Calu3 (cell line): Measurements from ENCODE around the gene RBFOX1. TPM values are rescaled to one million over a fixed set of nuclear protein-coding genes. Genes with fewer than 3 reads are reported as not detected.

Experiments used
- BruUV-seq: library from RNA; stranded (reverse); fragments of 400-500 nt; replicated peaks from 2 replicates; lab custom pipeline; 2021; lab: Mats Ljungman, UMichigan
- CTCF ChIA-PET: fragments of 300-600 bp; sonication (Branson Sonifier 250); formaldehyde crosslinking; loops from one replicate; lab custom pipeline; 2022; ENCODE audit warnings: antibody characterized with exemption; lab: Charles Lee
- DNase-seq: peaks from one replicate; pipeline ENCODE4 v3.0.0; 2022
- H3K27ac Mint-ChIP-seq: one replicate; pipeline ENCODE4 v1.8.0; 2022; ENCODE audit warnings: mixed read lengths; ENCODE audit not compliant: unreplicated experiment
- H3K27me3 Mint-ChIP-seq: one replicate; pipeline ENCODE4 v1.8.0; 2022; ENCODE audit warnings: mixed read lengths; ENCODE audit not compliant: unreplicated experiment
- H3K36me3 Mint-ChIP-seq: one replicate; pipeline ENCODE4 v1.8.0; 2022; ENCODE audit warnings: mild to moderate bottlenecking, moderate library complexity, mixed read lengths; ENCODE audit not compliant: insufficient read depth, unreplicated experiment
- H3K4me1 Mint-ChIP-seq: one replicate; pipeline ENCODE4 v1.8.0; 2022; ENCODE audit warnings: mild to moderate bottlenecking, low read depth, mixed read lengths; ENCODE audit not compliant: unreplicated experiment
- H3K4me3 Mint-ChIP-seq: one replicate; pipeline ENCODE4 v1.8.0; 2022; ENCODE audit warnings: mild to moderate bottlenecking, low read depth, moderate library complexity, mixed read lengths; ENCODE audit not compliant: unreplicated experiment
- H3K9me3 Mint-ChIP-seq: one replicate; pipeline ENCODE4 v1.8.0; 2022; ENCODE audit warnings: low read depth, mixed read lengths; ENCODE audit not compliant: unreplicated experiment
- intact Hi-C: fragments of 100-400 bp; cut with micrococcal nuclease; formaldehyde crosslinking; loops from one replicate; pipeline ENCODE4 v1.10.0; 2022; ENCODE audit not compliant: unreplicated experiment
- total RNA-seq: library from RNA; stranded (reverse); gene quantifications from 2 replicates; pipeline ENCODE4 v1.2.3, GENCODE V29; 2022
- TF ChIP-seq, protein P1 (sequence below): fragments of 200-600 bp; IDR thresholded peaks from one replicate; pipeline ENCODE4 v1.8.0; 2022; ENCODE audit warnings: antibody characterized with exemption; ENCODE audit not compliant: unreplicated experiment

The RBFOX1 gene
- total RNA-seq, 1 experiment from 2014 or later = not detected

- DNase-seq = no peak
- intact Hi-C loops = no loop called here
- Mint-ChIP-seq H3K36me3 (no peaks in the 10 kb centered on the region), H3K27ac (no peak overlapping the region), H3K4me3 (no peak overlapping the region), H3K9me3 (peaks cover 11% of the 10 kb centered on the region), H3K4me1 (no peaks in the 10 kb centered on the region), H3K27me3 (no peaks in the 10 kb centered on the region)
- CTCF ChIA-PET = no interaction called here
- no TSS peak for BruUV-seq
- TF ChIP-seq, protein P1, sequence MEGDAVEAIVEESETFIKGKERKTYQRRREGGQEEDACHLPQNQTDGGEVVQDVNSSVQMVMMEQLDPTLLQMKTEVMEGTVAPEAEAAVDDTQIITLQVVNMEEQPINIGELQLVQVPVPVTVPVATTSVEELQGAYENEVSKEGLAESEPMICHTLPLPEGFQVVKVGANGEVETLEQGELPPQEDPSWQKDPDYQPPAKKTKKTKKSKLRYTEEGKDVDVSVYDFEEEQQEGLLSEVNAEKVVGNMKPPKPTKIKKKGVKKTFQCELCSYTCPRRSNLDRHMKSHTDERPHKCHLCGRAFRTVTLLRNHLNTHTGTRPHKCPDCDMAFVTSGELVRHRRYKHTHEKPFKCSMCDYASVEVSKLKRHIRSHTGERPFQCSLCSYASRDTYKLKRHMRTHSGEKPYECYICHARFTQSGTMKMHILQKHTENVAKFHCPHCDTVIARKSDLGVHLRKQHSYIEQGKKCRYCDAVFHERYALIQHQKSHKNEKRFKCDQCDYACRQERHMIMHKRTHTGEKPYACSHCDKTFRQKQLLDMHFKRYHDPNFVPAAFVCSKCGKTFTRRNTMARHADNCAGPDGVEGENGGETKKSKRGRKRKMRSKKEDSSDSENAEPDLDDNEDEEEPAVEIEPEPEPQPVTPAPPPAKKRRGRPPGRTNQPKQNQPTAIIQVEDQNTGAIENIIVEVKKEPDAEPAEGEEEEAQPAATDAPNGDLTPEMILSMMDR = no peak
Measured at GRCh38 chr16:7398536-7398935, 65.9 kb downstream of the RBFOX1 start.

DNA sequence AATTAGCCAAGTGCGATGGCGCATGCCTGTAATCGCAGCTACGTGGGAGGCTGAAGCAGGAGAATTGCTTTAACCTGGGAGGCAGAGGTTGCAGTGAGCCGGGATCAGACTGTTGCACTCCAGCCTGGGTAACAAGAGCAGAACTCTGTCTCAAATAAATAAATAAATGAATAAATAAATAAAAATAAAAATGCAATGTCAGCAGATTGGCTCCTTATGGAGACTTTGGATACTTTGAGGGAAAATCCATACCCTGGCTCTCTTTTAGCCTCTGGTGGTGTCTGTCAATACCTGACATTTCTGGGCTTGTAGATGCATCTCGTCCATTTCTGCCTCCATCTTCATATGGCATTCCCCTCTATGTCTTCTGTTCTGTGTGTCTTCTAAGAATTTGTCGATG is 66.7 kb downstream of the RBFOX1 start:
- H3K36me3 Mint-ChIP-seq = no peaks in the 10 kb centered on the region
- TF ChIP-seq, protein P1 = no peak
- H3K9me3 Mint-ChIP-seq = peaks cover 10% of the 10 kb centered on the region
- no peak for DNase-seq
- no TSS peak for BruUV-seq
- H3K27me3 Mint-ChIP-seq = no peaks in the 10 kb centered on the region
- intact Hi-C loops = no loop called here
- no peaks in the 10 kb centered on the region for H3K4me1 Mint-ChIP-seq
- CTCF ChIA-PET = no interaction called here
- no peak overlapping the region for H3K27ac Mint-ChIP-seq
- no peak overlapping the region for H3K4me3 Mint-ChIP-seq

GRCh38 chr16:7400117-7400890 is 67.7 kb downstream of the RBFOX1 start:
- Mint-ChIP-seq H3K36me3 (no peaks in the 10 kb centered on the region), H3K4me3 (no peak overlapping the region), H3K4me1 (no peaks in the 10 kb centered on the region), H3K27me3 (no peaks in the 10 kb centered on the region), H3K27ac (no peak overlapping the region), H3K9me3 (peaks cover 5% of the 10 kb centered on the region)
- DNase-seq = no peak
- CTCF ChIA-PET = no interaction called here
- intact Hi-C loops = no loop called here
- no TSS peak for BruUV-seq
- TF ChIP-seq, protein P1 = no peak

DNA sequence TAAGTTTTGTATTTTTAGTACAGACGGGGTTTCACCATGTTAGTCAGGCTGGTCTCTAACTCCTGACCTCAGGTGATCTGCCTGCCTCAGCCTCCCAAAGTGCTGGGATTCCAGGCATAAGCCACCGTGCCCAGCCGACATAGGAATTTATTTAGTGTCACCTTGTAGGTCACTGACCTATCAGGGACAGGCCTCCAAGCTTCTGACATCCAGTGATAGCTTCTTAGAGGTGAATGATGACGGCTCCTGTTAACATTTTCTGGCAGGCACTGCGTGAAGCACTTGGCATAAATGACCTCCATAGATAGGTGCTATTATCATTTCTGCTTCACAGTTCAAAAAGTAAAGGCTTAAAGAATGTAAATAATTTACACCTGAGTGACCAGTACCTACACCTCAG is 71.6 kb downstream of the RBFOX1 start:
- CTCF ChIA-PET = no interaction called here
- peaks cover 8% of the 10 kb centered on the region for H3K9me3 Mint-ChIP-seq

More for the DNA sequence above, 71.6 kb downstream of the RBFOX1 start:
- no peak for DNase-seq
- H3K27me3 Mint-ChIP-seq = no peaks in the 10 kb centered on the region
- H3K4me1 Mint-ChIP-seq = no peaks in the 10 kb centered on the region
- no peak overlapping the region for H3K27ac Mint-ChIP-seq
- intact Hi-C loops = no loop called here
- TF ChIP-seq, protein P1 = no peak
- H3K36me3 Mint-ChIP-seq = no peaks in the 10 kb centered on the region
- BruUV-seq = no TSS peak
- H3K4me3 Mint-ChIP-seq = no peak overlapping the region
